Measurements from ENCODE around the gene ROR2. TPM values are rescaled to one million over a fixed set of nuclear protein-coding genes. Genes with fewer than 3 reads are reported as not detected.

Gene ROR2
- total RNA-seq, 1 donor from 2014 or later = 0.43 TPM

- intact Hi-C loops (cut with DNase I) = no loop called here
- ATAC-seq (ENCODE audit: poor library complexity) (no peak), DNase-seq (no peak)
Measured at GRCh38 chr9:91857291-91858212, 92.5 kb downstream of the ROR2 start.

- ATAC-seq (ENCODE audit: poor library complexity) (no peak), DNase-seq (no peak)
- intact Hi-C loops (cut with DNase I) = no loop called here
Measured at GRCh38 chr9:91856419-91856818, 93.6 kb downstream of the ROR2 start.

GRCh38 chr9:91855196-91855595, 94.8 kb downstream of the ROR2 start:
- no peak for DNase-seq
- intact Hi-C loops (cut with DNase I) = no loop called here
- ATAC-seq (ENCODE audit: poor library complexity) = no peak

GRCh38 chr9:91852801-91853347, 97.2 kb downstream of the ROR2 start:
- intact Hi-C loops (cut with DNase I) = no loop called here
- ATAC-seq (ENCODE audit: poor library complexity) (peak; percentile 89), DNase-seq (peak; percentile 53)

GRCh38 chr9:91849694-91850093, 100.3 kb downstream of the ROR2 start:
- ATAC-seq (ENCODE audit: poor library complexity) (no peak), DNase-seq (no peak)
- intact Hi-C loops (cut with DNase I) = no loop called here

- no peak for DNase-seq
- intact Hi-C loops (cut with DNase I) = no loop called here
- no peak for ATAC-seq (ENCODE audit: poor library complexity)
Measured at GRCh38 chr9:91848146-91848545, 101.9 kb downstream of the ROR2 start.

- ATAC-seq (ENCODE audit: poor library complexity) = no peak
- DNase-seq = no peak
- intact Hi-C loops (cut with DNase I) = no loop called here
Measured at GRCh38 chr9:91847581-91848091, 102.4 kb downstream of the ROR2 start.

- DNase-seq (no peak), ATAC-seq (ENCODE audit: poor library complexity) (no peak)
- intact Hi-C loops (cut with DNase I) = no loop called here
Measured at GRCh38 chr9:91845879-91846278, 104.1 kb downstream of the ROR2 start.

GRCh38 chr9:91844701-91845291, 105.2 kb downstream of the ROR2 start:
- intact Hi-C loops (cut with DNase I) = no loop called here

GRCh38 chr9:91844190-91844589, 105.8 kb downstream of the ROR2 start:
- peak; percentile 56 for ATAC-seq (ENCODE audit: poor library complexity)
- DNase-seq = peak; percentile 54
- intact Hi-C loops (cut with DNase I) = no loop called here

More at GRCh38 chr9:91844701-91845291, 105.2 kb downstream of the ROR2 start:
- no peak for DNase-seq
- no peak for ATAC-seq (ENCODE audit: poor library complexity)

GRCh38 chr9:91843623-91844148, 106.3 kb downstream of the ROR2 start:
- ATAC-seq (ENCODE audit: poor library complexity) = peak; percentile 60
- intact Hi-C loops (cut with DNase I) = no loop called here
- peak; percentile 64 for DNase-seq

- no peak for ATAC-seq (ENCODE audit: poor library complexity)
- intact Hi-C loops (cut with DNase I) = no loop called here
- no peak for DNase-seq
Measured at GRCh38 chr9:91843093-91843492, 106.9 kb downstream of the ROR2 start.

GRCh38 chr9:91842358-91843049, 107.5 kb downstream of the ROR2 start:
- DNase-seq (no peak), ATAC-seq (ENCODE audit: poor library complexity) (no peak)
- intact Hi-C loops (cut with DNase I) = no loop called here

- intact Hi-C loops (cut with DNase I) = no loop called here
- DNase-seq (no peak), ATAC-seq (ENCODE audit: poor library complexity) (no peak)
Measured at GRCh38 chr9:91841591-91841990, 108.4 kb downstream of the ROR2 start.

- intact Hi-C loops (cut with DNase I) = no loop called here
- ATAC-seq (ENCODE audit: poor library complexity) (no peak), DNase-seq (no peak)
Measured at GRCh38 chr9:91840882-91841281, 109.1 kb downstream of the ROR2 start.

- intact Hi-C loops (cut with DNase I) = no loop called here
- ATAC-seq (ENCODE audit: poor library complexity) = no peak
Measured at GRCh38 chr9:91840469-91840868, 109.6 kb downstream of the ROR2 start.

GRCh38 chr9:91839926-91840465, 110.0 kb downstream of the ROR2 start:
- intact Hi-C loops (cut with DNase I) = no loop called here
- ATAC-seq (ENCODE audit: poor library complexity) (no peak), DNase-seq (no peak)

More at GRCh38 chr9:91840469-91840868, 109.6 kb downstream of the ROR2 start:
- no peak for DNase-seq

- DNase-seq (peak; percentile 67), ATAC-seq (ENCODE audit: poor library complexity) (peak; percentile 77)
- intact Hi-C loops (cut with DNase I) = no loop called here
Measured at GRCh38 chr9:91837981-91838731, 111.9 kb downstream of the ROR2 start.

Data from Right ventricle myocardium superior (tissue), 1 donor.